Bronchial epithelial cell (primary cell): ENCODE data around the gene ATAD3B. TPM values are rescaled to one million over a fixed set of nuclear protein-coding genes. Genes with fewer than 3 reads are reported as not detected.
"Not testable (repeated sequence)": the region's sequence is repeated elsewhere in the genome, so short reads cannot be mapped to it uniquely, and the experiment has no call there.

ENCODE experiments used
- DNase-seq: peaks from one replicate; pipeline ENCODE4 v3.0.0-alpha.2; 2010; ENCODE audit warnings: low read depth
- FAIRE-seq: peaks from 2 replicates; lab custom pipeline; 2011; peaks lifted over from hg19 to GRCh38; lab: Jason Lieb, UNC
- H3K27me3 ChIP-seq: 2 replicates; pipeline ENCODE4 v1.5.1; 2011; ENCODE audit warnings: low read length; ENCODE audit not compliant: control insufficient read depth, insufficient read depth
- H3K36me3 ChIP-seq: 2 replicates; pipeline ENCODE4 v1.5.1; 2011; ENCODE audit warnings: low read length; ENCODE audit not compliant: control insufficient read depth, insufficient read depth
- H3K4me3 ChIP-seq: 2 replicates; pipeline ENCODE4 v1.5.1; 2011; ENCODE audit warnings: mild to moderate bottlenecking, low read depth, low read length, control low read depth
- CTCF ChIP-seq: IDR thresholded peaks from 2 replicates; pipeline ENCODE4 v1.5.1; 2011; ENCODE audit warnings: mild to moderate bottlenecking, moderate library complexity, low read length, control low read depth, inconsistent platforms; ENCODE audit not compliant: insufficient read depth, severe bottlenecking
- total RNA-seq: library from RNA; depleted of rRNA; stranded (reverse); fragments of >200 nt; gene quantifications from 2 replicates; pipeline ENCODE4 v1.2.1, GENCODE V29; 2014

Gene ATAD3B
- total RNA-seq, 1 donor from 2014 or later: 24.7 TPM

- not testable (repeated sequence) for H3K27me3 ChIP-seq, DNase-seq, H3K4me3 ChIP-seq, H3K36me3 ChIP-seq, FAIRE-seq
- TF ChIP-seq CTCF: peak; percentile 22
These were observed 33.8 kb downstream of the ATAD3B start for GRCh38 chr1:1505366-1505798.

GRCh38 chr1:1505801-1506200, 34.2 kb downstream of the ATAD3B start:
- DNase-seq, H3K4me3 ChIP-seq, FAIRE-seq: not testable (repeated sequence)

GRCh38 chr1:1507305-1507704, 35.7 kb downstream of the ATAD3B start:
- Histone ChIP-seq H3K27me3 (no peaks in the 10 kb centered on the region), H3K36me3 (no peaks in the 10 kb centered on the region), H3K4me3 (no peak overlapping the region)
- no peak for TF ChIP-seq CTCF
- FAIRE-seq (no peak), DNase-seq (no peak)

More at GRCh38 chr1:1505801-1506200, 34.2 kb downstream of the ATAD3B start:
- H3K36me3 ChIP-seq, H3K27me3 ChIP-seq: not testable (repeated sequence)

- H3K36me3 ChIP-seq, H3K4me3 ChIP-seq, DNase-seq, FAIRE-seq, H3K27me3 ChIP-seq: not testable (repeated sequence)
These were observed 37.4 kb downstream of the ATAD3B start for GRCh38 chr1:1508775-1509464.

- H3K27me3 ChIP-seq: not testable (repeated sequence)
These were observed 37.9 kb downstream of the ATAD3B start for GRCh38 chr1:1509465-1509850.

GRCh38 chr1:1510912-1511532, 39.5 kb downstream of the ATAD3B start:
- H3K4me3 ChIP-seq: peak overlapping the region; percentile 88
- no peaks in the 10 kb centered on the region for H3K27me3 ChIP-seq
- no peak for FAIRE-seq
- DNase-seq: peak; percentile 36
- no peak for TF ChIP-seq CTCF
- no peaks in the 10 kb centered on the region for H3K36me3 ChIP-seq

More at GRCh38 chr1:1509465-1509850, 37.9 kb downstream of the ATAD3B start:
- H3K36me3 ChIP-seq, FAIRE-seq, DNase-seq, H3K4me3 ChIP-seq: not testable (repeated sequence)

GRCh38 chr1:1511533-1512285, 40.1 kb downstream of the ATAD3B start, which contains the start of gene ATAD3A:
ATAD3A (plus strand) TSS chr1:1512162; CDS start chr1:1512269, 107 bp downstream.
- DNase-seq: peak; percentile 92
- no peak for TF ChIP-seq CTCF
- Histone ChIP-seq H3K36me3 (no peaks in the 10 kb centered on the region), H3K27me3 (no peaks in the 10 kb centered on the region), H3K4me3 (peak within 1 kb of the TSS; percentile 88)
- FAIRE-seq: no peak

- H3K27me3 ChIP-seq, FAIRE-seq, H3K36me3 ChIP-seq, DNase-seq: not testable (repeated sequence)
- peak overlapping the region; percentile 88 for H3K4me3 ChIP-seq
These were observed 40.9 kb downstream of the ATAD3B start for GRCh38 chr1:1512425-1512824.

GRCh38 chr1:1513675-1514074, 42.1 kb downstream of the ATAD3B start:
- DNase-seq, H3K27me3 ChIP-seq, H3K36me3 ChIP-seq, H3K4me3 ChIP-seq: not testable (repeated sequence)
- peak; percentile 88 for FAIRE-seq
